Stimulated activated naive CD8-positive, alpha-beta T cell treated with anti-CD3 and anti-CD28 coated beads, Interleukin-15, Interleukin-2, amounts not matched to agents 100 ng/mL and 50 ng/mL, for 24 hours (primary cell): ENCODE results near the gene KHDC1.
"Not testable (repeated sequence)": the region's sequence is repeated elsewhere in the genome, so short reads cannot be mapped to it uniquely, and the experiment has no call there.

Experiments used
- H3K27ac Mint-ChIP-seq: one replicate; pipeline ENCODE4 v1.8.0; 2021; ENCODE audit warnings: mild to moderate bottlenecking, mixed read lengths
- H3K27me3 Mint-ChIP-seq: one replicate; pipeline ENCODE4 v1.8.0; 2021; ENCODE audit warnings: mixed read lengths
- H3K36me3 Mint-ChIP-seq: one replicate; pipeline ENCODE4 v1.8.0; 2021; ENCODE audit warnings: low read depth, mixed read lengths
- H3K4me1 Mint-ChIP-seq: one replicate; pipeline ENCODE4 v1.8.0; 2021; ENCODE audit warnings: low read depth, mixed read lengths
- H3K4me3 Mint-ChIP-seq: one replicate; pipeline ENCODE4 v1.8.0; 2021; ENCODE audit warnings: mild to moderate bottlenecking, mixed read lengths
- H3K9me3 Mint-ChIP-seq: one replicate; pipeline ENCODE4 v1.8.0; 2021; ENCODE audit warnings: mixed read lengths

The KHDC1 gene

GRCh38 chr6:73227606-73228255 is 35.3 kb downstream of the KHDC1 start:
- Mint-ChIP-seq H3K9me3 (no peaks in the 10 kb centered on the region), H3K4me1 (no peaks in the 10 kb centered on the region), H3K27ac (no peak overlapping the region), H3K27me3 (no peaks in the 10 kb centered on the region), H3K36me3 (no peaks in the 10 kb centered on the region), H3K4me3 (no peak overlapping the region)

GRCh38 chr6:73225396-73225795 is 37.6 kb downstream of the KHDC1 start, which contains the start of gene KHDC1L:
TSS of gene KHDC1L (minus strand) at chr6:73225496. CDS start at chr6:73225408, 88 bp downstream.
- no peaks in the 10 kb centered on the region for H3K4me1 Mint-ChIP-seq
- no peaks in the 10 kb centered on the region for H3K36me3 Mint-ChIP-seq
- no peaks in the 10 kb centered on the region for H3K9me3 Mint-ChIP-seq

GRCh38 chr6:73216859-73217258 is 46.1 kb downstream of the KHDC1 start:
- H3K27ac Mint-ChIP-seq, result no peak overlapping the region
- H3K9me3 Mint-ChIP-seq, result peaks cover 4% of the 10 kb centered on the region
- no peaks in the 10 kb centered on the region for H3K4me1 Mint-ChIP-seq
- no peaks in the 10 kb centered on the region for H3K36me3 Mint-ChIP-seq
- H3K4me3 Mint-ChIP-seq, result no peak overlapping the region
- H3K27me3 Mint-ChIP-seq, result no peaks in the 10 kb centered on the region

More at GRCh38 chr6:73225396-73225795, 37.6 kb downstream of the KHDC1 start, which contains the start of gene KHDC1L:
- H3K27ac Mint-ChIP-seq, result no peak within 1 kb of the TSS
- no peak within 1 kb of the TSS for H3K4me3 Mint-ChIP-seq
- H3K27me3 Mint-ChIP-seq, result no peaks in the 10 kb centered on the region

GRCh38 chr6:73209117-73209516 is 53.9 kb downstream of the KHDC1 start:
- H3K27ac Mint-ChIP-seq, result no peak overlapping the region

GRCh38 chr6:73207221-73207837 is 55.7 kb downstream of the KHDC1 start:
- H3K36me3 Mint-ChIP-seq, result no peaks in the 10 kb centered on the region
- no peaks in the 10 kb centered on the region for H3K4me1 Mint-ChIP-seq
- no peaks in the 10 kb centered on the region for H3K27me3 Mint-ChIP-seq
- H3K27ac Mint-ChIP-seq, result no peak overlapping the region
- H3K9me3 Mint-ChIP-seq, result no peaks in the 10 kb centered on the region
- no peak overlapping the region for H3K4me3 Mint-ChIP-seq

More at GRCh38 chr6:73209117-73209516, 53.9 kb downstream of the KHDC1 start:
- Mint-ChIP-seq H3K36me3 (no peaks in the 10 kb centered on the region), H3K4me3 (no peak overlapping the region), H3K4me1 (no peaks in the 10 kb centered on the region), H3K27me3 (no peaks in the 10 kb centered on the region), H3K9me3 (no peaks in the 10 kb centered on the region)

GRCh38 chr6:73204252-73204651 is 58.7 kb downstream of the KHDC1 start:
- H3K4me3 Mint-ChIP-seq, result no peak overlapping the region
- peaks cover 3% of the 10 kb centered on the region for H3K4me1 Mint-ChIP-seq
- no peaks in the 10 kb centered on the region for H3K27me3 Mint-ChIP-seq
- H3K36me3 Mint-ChIP-seq, result no peaks in the 10 kb centered on the region
- no peaks in the 10 kb centered on the region for H3K9me3 Mint-ChIP-seq
- no peak overlapping the region for H3K27ac Mint-ChIP-seq

GRCh38 chr6:73203098-73203497 is 59.9 kb downstream of the KHDC1 start:
- Mint-ChIP-seq H3K27ac (no peak overlapping the region), H3K36me3 (no peaks in the 10 kb centered on the region), H3K4me1 (peaks cover 3% of the 10 kb centered on the region), H3K4me3 (no peak overlapping the region), H3K27me3 (no peaks in the 10 kb centered on the region), H3K9me3 (no peaks in the 10 kb centered on the region)

GRCh38 chr6:73200735-73201134 is 62.3 kb downstream of the KHDC1 start:
- Mint-ChIP-seq H3K4me1 (peaks cover 3% of the 10 kb centered on the region), H3K27me3 (no peaks in the 10 kb centered on the region), H3K27ac (no peak overlapping the region), H3K4me3 (no peak overlapping the region), H3K9me3 (no peaks in the 10 kb centered on the region), H3K36me3 (no peaks in the 10 kb centered on the region)

GRCh38 chr6:73200247-73200646 is 62.7 kb downstream of the KHDC1 start:
- Mint-ChIP-seq H3K9me3 (no peaks in the 10 kb centered on the region), H3K4me3 (no peak overlapping the region), H3K36me3 (peaks cover 2% of the 10 kb centered on the region), H3K27me3 (no peaks in the 10 kb centered on the region), H3K4me1 (peaks cover 3% of the 10 kb centered on the region), H3K27ac (no peak overlapping the region)

GRCh38 chr6:73194744-73195143 is 68.3 kb downstream of the KHDC1 start:
- Mint-ChIP-seq H3K27me3 (no peaks in the 10 kb centered on the region), H3K9me3 (no peaks in the 10 kb centered on the region), H3K4me1 (no peaks in the 10 kb centered on the region), H3K36me3 (peaks cover 11% of the 10 kb centered on the region), H3K4me3 (no peak overlapping the region), H3K27ac (no peak overlapping the region)

GRCh38 chr6:73193302-73193701 is 69.7 kb downstream of the KHDC1 start:
- H3K27ac Mint-ChIP-seq, H3K27me3 Mint-ChIP-seq, H3K4me3 Mint-ChIP-seq, H3K9me3 Mint-ChIP-seq, H3K4me1 Mint-ChIP-seq: not testable (repeated sequence)
- H3K36me3 Mint-ChIP-seq, result peaks cover 11% of the 10 kb centered on the region
